Measurements from ENCODE around the gene RAB43. TPM values are rescaled to one million over a fixed set of nuclear protein-coding genes. Genes with fewer than 3 reads are reported as not detected.

RAB43 gene
- polyA plus RNA-seq, 1 of the 3 experiments (the other 2 are of a cell fraction): 9.5 TPM

GRCh38 chr3:129120254-129121004 lies 1.2 kb downstream of the RAB43 start:
- Histone ChIP-seq H3K4me1 (ENCODE audit: control insufficient read depth in 1 of 2, insufficient read depth in 2 of 2, low read depth in 1 of 2, low read length in 1 of 2) (peaks cover 0 to 14% of the 10 kb centered on the region in 2 experiments; a peak in 2 of 4 replicates), H3F3A (replicated peaks; ENCODE audit: insufficient read depth) (peaks cover 15% of the 10 kb centered on the region), H3K9me3 (no peaks in the 10 kb centered on the region), H4K20me1 (ENCODE audit: insufficient read depth) (peaks cover 39% of the 10 kb centered on the region), H3K9me2 (no peaks in the 10 kb centered on the region), H3K27ac (ENCODE audit: low read depth in 2 of 2, low read length in 1 of 2) (peak overlapping the region; percentile 52 to 72), H3K4me2 (peak overlapping the region; percentile 97), H3K79me2 (ENCODE audit: insufficient read depth) (peaks cover 52% of the 10 kb centered on the region), H3K27me3 (ENCODE audit: insufficient read depth) (no peaks in the 10 kb centered on the region), H3K36me3 (replicated peaks in 1 of 2; ENCODE audit: control insufficient read depth in 1 of 2, insufficient read depth in 2 of 2, low read length in 1 of 2) (peaks cover 11 to 13% of the 10 kb centered on the region in 2 experiments), H3K9ac (peak overlapping the region; percentile 91), H3K4me3 (ENCODE audit: low read depth in 2 of 2, low read length in 1 of 2) (peak overlapping the region; percentile 81 to 86), H2AFZ (ENCODE audit: low read depth) (peak overlapping the region; percentile 53; the same call in 1 of the 2 replicates)
- POLR2A ChIA-PET: interaction anchor here (1.8 kb wide), 1 partner anchor 67 kb away, joined by 6 read pairs; no protein-coding TSS in a partner anchor
- peak; percentile 67 for DNase-seq
- 3% methylated on average over 17 of the region's 18 CpGs for WGBS (ENCODE audit: low lambda C conversion rate)
- CTCF ChIA-PET: interaction anchor here (0.7 to 6.0 kb wide), 9 partner anchors 21 to 503 kb away, joined by 3 to 34 read pairs (median 3); partner anchors contain the start of gene ISY1
- TF ChIP-seq FOXJ3 (CRISPR knock-in tag; IDR thresholded peaks at IDR 0.05) (no peak), SIN3A (IDR thresholded peaks at IDR 0.05; ENCODE audit: borderline replicate concordance, low read depth, low read length) (no peak), TAF1 (IDR thresholded peaks at IDR 0.05; ENCODE audit: borderline replicate concordance, low read depth, low read length) (0 out of 2 replicates have a peak, but pooled peaks have one; percentile 17), CHD2 (IDR thresholded peaks at IDR 0.05; ENCODE audit: low read length, partially characterized antibody) (peak; percentile 46), RXRA (IDR thresholded peaks at IDR 0.05; ENCODE audit: borderline replicate concordance, low read depth) (peak; percentile 14; the same call in 1 of the 2 replicates), NFIC (IDR thresholded peaks at IDR 0.05; ENCODE audit: borderline replicate concordance) (peak; percentile 58; the same call in 1 of the 2 replicates), RCOR1 (IDR thresholded peaks at IDR 0.05; ENCODE audit: low read length) (no peak), FOXM1 (IDR thresholded peaks at IDR 0.05; ENCODE audit: low read depth) (no peak), MEF2A (IDR thresholded peaks at IDR 0.05; ENCODE audit: borderline replicate concordance, low read depth) (no peak), MAX (IDR thresholded peaks at IDR 0.05; ENCODE audit: low read depth) (peak; percentile 41; the same call in 1 of the 2 replicates), CTCF (IDR thresholded peaks at IDR 0.05) (peak; percentile 35), USF1 (IDR thresholded peaks at IDR 0.05; ENCODE audit: borderline replicate concordance, low read depth) (no peak), GABPA (IDR thresholded peaks at IDR 0.05; ENCODE audit: low read depth) (peak; percentile 44), USF2 (IDR thresholded peaks at IDR 0.05; ENCODE audit: borderline replicate concordance, low read depth, low read length) (no peak), TCF12 (IDR thresholded peaks at IDR 0.05) (peak; percentile 47; the same call in 1 of the 2 replicates), GATA2 (CRISPR knock-in tag; IDR thresholded peaks at IDR 0.05) (no peak), NRF1 (IDR thresholded peaks at IDR 0.05; ENCODE audit: low read depth, low read length) (no peak), REST (IDR thresholded peaks at IDR 0.05; ENCODE audit: low read depth, low read length) (no peak), RAD21 (IDR thresholded peaks at IDR 0.05; ENCODE audit: low read length) (no peak), MXI1 (IDR thresholded peaks at IDR 0.05; ENCODE audit: low read depth, low read length) (no peak), IRF3 (IDR thresholded peaks at IDR 0.05; ENCODE audit: low read depth, low read length) (no peak), EP300 (IDR thresholded peaks at IDR 0.05; ENCODE audit: borderline replicate concordance in 1 of 2, low read depth in 1 of 2, low read length in 1 of 2) (no peak), JUND (IDR thresholded peaks at IDR 0.05) (no peak), FOSL2 (IDR thresholded peaks at IDR 0.05; ENCODE audit: borderline replicate concordance, low read depth) (no peak)
